Measurements from ENCODE around the gene PBX3.

PBX3 gene

GRCh38 chr9:125746774-125747052 lies 460 bp upstream of the PBX3 start:
- TF ChIP-seq CTCF (conservative IDR thresholded peaks at IDR 0.05; ENCODE audit: control insufficient read depth, insufficient read depth, low read depth, low read length), result no peak
- H3K4me3 ChIP-seq (ENCODE audit: control insufficient read depth, low read depth, low read length), result no peak overlapping the region
- no peak for DNase-seq (ENCODE audit: low read depth)

GRCh38 chr9:125747765-125748445 lies 732 bp downstream of the PBX3 start:
- H3K4me3 ChIP-seq (ENCODE audit: control insufficient read depth, low read depth, low read length), result peak overlapping the region; percentile 75
- DNase-seq (ENCODE audit: low read depth), result no peak
- no peak for TF ChIP-seq CTCF (conservative IDR thresholded peaks at IDR 0.05; ENCODE audit: control insufficient read depth, insufficient read depth, low read depth, low read length)

GRCh38 chr9:125748446-125749099 lies 1.4 kb downstream of the PBX3 start:
- no peak for DNase-seq (ENCODE audit: low read depth)
- TF ChIP-seq CTCF (conservative IDR thresholded peaks at IDR 0.05; ENCODE audit: control insufficient read depth, insufficient read depth, low read depth, low read length), result no peak

GRCh38 chr9:125749287-125749935 lies 2.2 kb downstream of the PBX3 start:
- DNase-seq (ENCODE audit: low read depth), result no peak
- no peak for TF ChIP-seq CTCF (conservative IDR thresholded peaks at IDR 0.05; ENCODE audit: control insufficient read depth, insufficient read depth, low read depth, low read length)
- H3K4me3 ChIP-seq (ENCODE audit: control insufficient read depth, low read depth, low read length), result peak overlapping the region; percentile 75

More at GRCh38 chr9:125748446-125749099, 1.4 kb downstream of the PBX3 start:
- peak overlapping the region; percentile 75 for H3K4me3 ChIP-seq (ENCODE audit: control insufficient read depth, low read depth, low read length)

GRCh38 chr9:125749951-125750626 lies 2.9 kb downstream of the PBX3 start:
- H3K4me3 ChIP-seq (ENCODE audit: control insufficient read depth, low read depth, low read length), result peak overlapping the region; percentile 8
- no peak for TF ChIP-seq CTCF (conservative IDR thresholded peaks at IDR 0.05; ENCODE audit: control insufficient read depth, insufficient read depth, low read depth, low read length)
- DNase-seq (ENCODE audit: low read depth), result no peak

- no peak for DNase-seq (ENCODE audit: low read depth)
- TF ChIP-seq CTCF (conservative IDR thresholded peaks at IDR 0.05; ENCODE audit: control insufficient read depth, insufficient read depth, low read depth, low read length), result no peak
- H3K4me3 ChIP-seq (ENCODE audit: control insufficient read depth, low read depth, low read length), result peak overlapping the region; percentile 2
These were observed 3.4 kb downstream of the PBX3 start for GRCh38 chr9:125750627-125751011.

Data from fibroblast of mammary gland (primary cell).